Endothelial cell of umbilical vein (primary cell): ENCODE results near the gene TBC1D4.

ENCODE experiments used
- CTCF ChIP-seq, 2 donors: IDR thresholded peaks; 1 replicate in 1 of 2; 2 replicates in 1 of 2; pipeline ENCODE4 v1.5.1; 2011; ENCODE audit warnings: low read length in 2 of 2, mild to moderate bottlenecking in 2 of 2, moderate library complexity in 2 of 2, control low read depth in 1 of 2, inconsistent platforms in 1 of 2, low read depth in 1 of 2; ENCODE audit not compliant: insufficient read depth in 1 of 2; ENCODE audit errors: extremely low read depth in 1 of 2
- FOS ChIP-seq: IDR thresholded peaks from 2 replicates; pipeline ENCODE4 v1.6.1; 2011; ENCODE audit warnings: mild to moderate bottlenecking, low read length, moderate library complexity, borderline replicate concordance; ENCODE audit not compliant: insufficient read depth
- MAX ChIP-seq: IDR thresholded peaks from 2 replicates; pipeline ENCODE4 v1.6.1; 2011; ENCODE audit not compliant: insufficient read depth, insufficient read length
- POLR2A ChIP-seq: IDR thresholded peaks from 2 replicates; pipeline ENCODE4 v1.6.1; 2012; ENCODE audit warnings: low read depth, mild to moderate bottlenecking, control low read depth, low read length
- POLR2AphosphoS5 ChIP-seq: IDR thresholded peaks from 2 replicates; pipeline ENCODE4 v1.6.1; 2012; ENCODE audit warnings: low read depth, mild to moderate bottlenecking, control low read depth, low read length, moderate library complexity; ENCODE audit not compliant: insufficient read depth

- no peak for TF ChIP-seq CTCF (IDR thresholded peaks at IDR 0.05; ENCODE audit: extremely low read depth in 1 of 2, insufficient read depth in 1 of 2, low read depth in 1 of 2, low read length in 2 of 2)
- no peak for TF ChIP-seq POLR2A
- TF ChIP-seq POLR2AphosphoS5, result no peak
- TF ChIP-seq FOS, result no peak
- TF ChIP-seq MAX, result no peak
Measured at GRCh38 chr13:75398072-75398471, 83.9 kb downstream of the TBC1D4 start.
